ENCODE measurements around the gene DNAL4.

DNA sequence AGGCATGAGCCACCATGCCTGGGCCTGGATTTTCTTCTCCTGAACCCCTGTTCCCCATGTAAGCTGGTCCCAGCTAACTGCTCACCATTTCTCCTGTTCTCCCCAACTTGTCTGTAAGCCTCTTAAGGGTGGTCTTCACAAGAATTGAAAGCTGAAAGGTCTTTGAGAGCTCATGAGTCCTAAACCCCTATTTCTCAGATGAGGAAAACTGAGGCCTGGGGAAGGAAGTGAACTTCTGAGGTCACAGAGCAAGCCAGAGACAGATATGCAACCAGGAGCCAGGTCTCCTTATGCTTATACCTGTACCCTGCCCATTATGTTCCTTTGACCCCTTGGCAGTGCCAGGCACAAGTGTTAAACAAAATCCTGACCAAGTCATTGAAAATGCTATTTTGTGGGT is 33.6 kb upstream of the DNAL4 start:
- TF ChIP-seq, protein P1, sequence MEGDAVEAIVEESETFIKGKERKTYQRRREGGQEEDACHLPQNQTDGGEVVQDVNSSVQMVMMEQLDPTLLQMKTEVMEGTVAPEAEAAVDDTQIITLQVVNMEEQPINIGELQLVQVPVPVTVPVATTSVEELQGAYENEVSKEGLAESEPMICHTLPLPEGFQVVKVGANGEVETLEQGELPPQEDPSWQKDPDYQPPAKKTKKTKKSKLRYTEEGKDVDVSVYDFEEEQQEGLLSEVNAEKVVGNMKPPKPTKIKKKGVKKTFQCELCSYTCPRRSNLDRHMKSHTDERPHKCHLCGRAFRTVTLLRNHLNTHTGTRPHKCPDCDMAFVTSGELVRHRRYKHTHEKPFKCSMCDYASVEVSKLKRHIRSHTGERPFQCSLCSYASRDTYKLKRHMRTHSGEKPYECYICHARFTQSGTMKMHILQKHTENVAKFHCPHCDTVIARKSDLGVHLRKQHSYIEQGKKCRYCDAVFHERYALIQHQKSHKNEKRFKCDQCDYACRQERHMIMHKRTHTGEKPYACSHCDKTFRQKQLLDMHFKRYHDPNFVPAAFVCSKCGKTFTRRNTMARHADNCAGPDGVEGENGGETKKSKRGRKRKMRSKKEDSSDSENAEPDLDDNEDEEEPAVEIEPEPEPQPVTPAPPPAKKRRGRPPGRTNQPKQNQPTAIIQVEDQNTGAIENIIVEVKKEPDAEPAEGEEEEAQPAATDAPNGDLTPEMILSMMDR (IDR thresholded peaks at IDR 0.05) = no peak
- no peak for TF ChIP-seq POLR2A (IDR thresholded peaks at IDR 0.05)
